A204.1 (cell line): ENCODE data around the gene SMIM1.

Experiments used
- FAIRE-seq: peaks from 2 replicates; lab custom pipeline; 2012; peaks lifted over from hg19 to GRCh38; lab: Jason Lieb, UNC

The SMIM1 gene

GRCh38 chr1:3822421-3822820 is 49.9 kb downstream of the SMIM1 start:
- no peak for FAIRE-seq

DNA sequence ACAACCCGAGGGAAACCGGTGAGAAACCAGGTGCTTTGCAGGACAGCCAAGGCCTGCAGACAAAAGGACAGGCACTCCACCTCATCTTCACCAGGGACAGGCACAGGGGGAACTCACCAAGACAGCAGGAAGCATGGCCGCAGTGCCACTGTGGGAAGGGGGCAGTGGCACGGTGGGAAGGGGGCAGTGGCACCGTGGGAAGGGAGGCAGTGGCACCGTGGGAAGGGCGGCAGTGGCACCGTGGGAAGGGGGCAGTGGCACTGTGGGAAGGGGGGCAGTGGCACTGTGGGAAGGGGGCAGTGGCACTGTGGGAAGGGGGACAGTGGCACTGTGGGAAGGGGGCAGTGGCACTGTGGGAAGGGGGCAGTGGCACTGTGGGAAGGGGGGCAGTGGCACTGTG is 52.1 kb downstream of the SMIM1 start:
- no peak for FAIRE-seq

DNA sequence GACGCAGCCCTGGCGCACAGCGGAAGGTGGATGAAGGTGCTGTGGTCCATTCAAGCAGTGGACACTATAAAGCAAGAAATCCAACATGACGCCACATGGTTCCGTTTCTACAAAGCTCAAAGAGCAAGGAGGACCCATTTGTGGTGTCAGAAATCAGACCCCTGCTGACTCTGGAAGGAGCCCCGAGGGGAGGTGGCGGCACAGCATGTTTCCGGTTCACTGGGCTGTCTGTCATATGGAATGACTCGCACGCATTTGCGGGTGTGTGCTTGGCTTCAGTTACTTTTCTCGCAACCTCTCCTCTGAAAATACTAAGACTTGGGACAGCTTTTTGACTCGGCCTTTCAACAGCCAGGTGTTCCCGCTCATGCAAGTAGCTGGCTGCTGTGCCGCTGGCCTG is 52.8 kb downstream of the SMIM1 start:
- FAIRE-seq = no peak
